Neural cell (in vitro differentiated cells): Measurements from ENCODE around the gene AFDN. TPM values are rescaled to one million over a fixed set of nuclear protein-coding genes. Genes with fewer than 3 reads are reported as not detected.

Experiments used
- H2AFZ ChIP-seq: fragments of 200-600, 300-800 bp; sonication (generic), shearing (Covaris generic); 2 replicates; pipeline ENCODE4 v1.6.0; 2014; ENCODE audit warnings: low read depth, mild to moderate bottlenecking, antibody characterized with exemption, low read length, moderate library complexity
- H3F3A ChIP-seq: fragments of 200-600 bp; shearing (Covaris generic); 2 replicates; pipeline ENCODE4 v1.6.1; 2016; ENCODE audit warnings: mild to moderate bottlenecking, moderate library complexity, mixed read lengths, antibody characterized with exemption, low read length; ENCODE audit not compliant: insufficient read depth, poor library complexity, severe bottlenecking
- H3K27ac ChIP-seq: fragments of 200-600, 300-800 bp; sonication (generic), shearing (Covaris generic); 2 replicates; pipeline ENCODE4 v1.5.1; 2014; ENCODE audit warnings: mild to moderate bottlenecking, low read length, moderate library complexity
- H3K27me3 ChIP-seq: fragments of 300-800, 200-600 bp; sonication (generic), shearing (Covaris generic); 2 replicates; pipeline ENCODE4 v1.6.0; 2014; ENCODE audit warnings: mild to moderate bottlenecking, low read depth, low read length, moderate library complexity; ENCODE audit not compliant: insufficient read depth
- H3K36me3 ChIP-seq: fragments of 300-800, 200-600 bp; sonication (generic), shearing (Covaris generic); 2 replicates; pipeline ENCODE4 v1.5.1; 2014; ENCODE audit warnings: mild to moderate bottlenecking, antibody characterized with exemption, low read length, moderate library complexity; ENCODE audit not compliant: insufficient read depth
- H3K4me2 ChIP-seq: fragments of 300-800, 200-600 bp; sonication (generic), shearing (Covaris generic); 2 replicates; pipeline ENCODE4 v1.6.0; 2014; ENCODE audit warnings: mild to moderate bottlenecking, low read length
- H3K4me3 ChIP-seq: fragments of 300-800, 200-600 bp; sonication (generic), shearing (Covaris generic); 2 replicates; pipeline ENCODE4 v1.5.1; 2014; ENCODE audit warnings: mild to moderate bottlenecking, low read length, moderate library complexity
- H3K79me2 ChIP-seq: fragments of 200-600 bp; shearing (Covaris generic); replicated peaks from 2 replicates; pipeline ENCODE4 v1.6.0; 2014; ENCODE audit warnings: mild to moderate bottlenecking, low read length, moderate library complexity; ENCODE audit not compliant: insufficient read depth
- H3K9ac ChIP-seq: fragments of 300-800, 200-600 bp; sonication (generic), shearing (Covaris generic); 2 replicates; pipeline ENCODE4 v1.6.1; 2016; ENCODE audit warnings: mild to moderate bottlenecking, low read length, mixed read lengths
- H3K9me2 ChIP-seq: fragments of 200-600 bp; shearing (Covaris generic); 2 replicates; pipeline ENCODE4 v1.6.1; 2016; ENCODE audit warnings: mild to moderate bottlenecking, low read length, mixed read lengths; ENCODE audit not compliant: insufficient read depth
- H3K9me3 ChIP-seq: fragments of 200-600, 300-800 bp; sonication (generic), shearing (Covaris generic); 2 replicates; pipeline ENCODE4 v1.6.1; 2016; ENCODE audit warnings: mild to moderate bottlenecking, mixed run types, low read length, moderate library complexity, mixed read lengths
- H4K20me1 ChIP-seq: fragments of 200-600 bp; shearing (Covaris generic); 2 replicates; pipeline ENCODE4 v1.6.1; 2016; ENCODE audit warnings: mild to moderate bottlenecking, mixed run types; ENCODE audit not compliant: insufficient read depth
- EZH2 ChIP-seq: fragments of 200-600, 300-800 bp; shearing (Covaris generic), sonication (generic); IDR thresholded peaks from 2 replicates; pipeline ENCODE4 v1.6.1; 2014; ENCODE audit warnings: antibody characterized with exemption, low read length, borderline replicate concordance, mild to moderate bottlenecking; ENCODE audit not compliant: insufficient read depth, poor library complexity, severe bottlenecking
- MXI1 ChIP-seq: fragments of 450-650 bp; conservative IDR thresholded peaks from 2 replicates; pipeline ENCODE4 v1.6.1; 2014; ENCODE audit warnings: antibody characterized with exemption, mild to moderate bottlenecking; ENCODE audit not compliant: poor library complexity, severe bottlenecking
- POLR2AphosphoS5 ChIP-seq: IDR thresholded peaks from 2 replicates; pipeline ENCODE4 v1.6.1; 2012
- SMC3 ChIP-seq: fragments of 450-650 bp; conservative IDR thresholded peaks from 2 replicates; pipeline ENCODE4 v1.6.1; 2014; ENCODE audit warnings: antibody characterized with exemption, mild to moderate bottlenecking, moderate library complexity; ENCODE audit not compliant: poor library complexity
- TAF1 ChIP-seq: IDR thresholded peaks from 2 replicates; pipeline ENCODE4 v1.6.1; 2012; ENCODE audit warnings: low read depth
- polyA plus RNA-seq: library from polyadenylated mRNA; depleted of rRNA; stranded (reverse); fragments of >200 nt; gene quantifications from 2 replicates; pipeline ENCODE4 v1.2.3, GENCODE V29; 2014
- TF ChIP-seq, protein P1 (sequence below): fragments of 450-650 bp; IDR thresholded peaks from 2 replicates; pipeline ENCODE4 v1.5.1; 2014; ENCODE audit warnings: antibody characterized with exemption, mild to moderate bottlenecking, moderate library complexity; ENCODE audit not compliant: poor library complexity, severe bottlenecking
- TF ChIP-seq, protein P2 (sequence below): IDR thresholded peaks from 2 replicates; pipeline ENCODE4 v1.6.1; 2012; ENCODE audit warnings: borderline replicate concordance

The AFDN gene
- polyA plus RNA-seq, 1 donor from 2014 or later, result 193 TPM

DNA sequence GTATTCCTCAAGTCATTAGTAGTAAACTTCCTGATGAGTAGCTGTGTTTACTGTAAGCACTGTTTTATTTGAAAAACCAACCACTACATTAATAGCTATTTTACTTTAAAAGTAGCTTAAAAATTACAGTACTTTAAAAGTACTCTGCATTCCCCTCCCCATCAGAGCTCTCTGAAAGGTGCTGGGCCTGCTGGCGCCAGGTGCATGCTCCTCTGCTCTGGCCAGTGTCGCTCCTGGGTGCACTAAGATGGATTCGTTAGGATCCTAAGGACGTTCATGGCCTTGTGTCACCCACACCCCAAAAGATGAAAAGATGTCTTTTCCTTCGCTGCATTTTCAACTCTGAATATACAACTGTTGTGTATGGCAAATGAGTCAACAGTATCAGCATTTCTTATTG lies 126.8 kb downstream of the AFDN start:
- Histone ChIP-seq H3K27me3 (no peaks in the 10 kb centered on the region), H3K36me3 (peaks cover 12% of the 10 kb centered on the region), H3F3A (no peaks in the 10 kb centered on the region), H2AFZ (no peak overlapping the region), H3K27ac (no peak overlapping the region), H3K9me2 (no peaks in the 10 kb centered on the region), H3K9ac (no peak overlapping the region), H3K4me3 (no peak overlapping the region), H3K4me2 (no peak overlapping the region), H3K9me3 (no peaks in the 10 kb centered on the region), H3K79me2 (peaks cover 5% of the 10 kb centered on the region), H4K20me1 (no peaks in the 10 kb centered on the region)
- TF ChIP-seq POLR2AphosphoS5 (no peak), EZH2 (no peak), SMC3 (no peak), MXI1 (no peak)
- TF ChIP-seq, protein P1, sequence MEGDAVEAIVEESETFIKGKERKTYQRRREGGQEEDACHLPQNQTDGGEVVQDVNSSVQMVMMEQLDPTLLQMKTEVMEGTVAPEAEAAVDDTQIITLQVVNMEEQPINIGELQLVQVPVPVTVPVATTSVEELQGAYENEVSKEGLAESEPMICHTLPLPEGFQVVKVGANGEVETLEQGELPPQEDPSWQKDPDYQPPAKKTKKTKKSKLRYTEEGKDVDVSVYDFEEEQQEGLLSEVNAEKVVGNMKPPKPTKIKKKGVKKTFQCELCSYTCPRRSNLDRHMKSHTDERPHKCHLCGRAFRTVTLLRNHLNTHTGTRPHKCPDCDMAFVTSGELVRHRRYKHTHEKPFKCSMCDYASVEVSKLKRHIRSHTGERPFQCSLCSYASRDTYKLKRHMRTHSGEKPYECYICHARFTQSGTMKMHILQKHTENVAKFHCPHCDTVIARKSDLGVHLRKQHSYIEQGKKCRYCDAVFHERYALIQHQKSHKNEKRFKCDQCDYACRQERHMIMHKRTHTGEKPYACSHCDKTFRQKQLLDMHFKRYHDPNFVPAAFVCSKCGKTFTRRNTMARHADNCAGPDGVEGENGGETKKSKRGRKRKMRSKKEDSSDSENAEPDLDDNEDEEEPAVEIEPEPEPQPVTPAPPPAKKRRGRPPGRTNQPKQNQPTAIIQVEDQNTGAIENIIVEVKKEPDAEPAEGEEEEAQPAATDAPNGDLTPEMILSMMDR, result no peak

GRCh38 chr6:167954151-167954550 lies 127.4 kb downstream of the AFDN start:
- Histone ChIP-seq H3K36me3 (peaks cover 6% of the 10 kb centered on the region), H3K79me2 (peaks cover 6% of the 10 kb centered on the region), H3K4me2 (no peak overlapping the region), H3K4me3 (no peak overlapping the region), H3K27me3 (no peaks in the 10 kb centered on the region), H4K20me1 (no peaks in the 10 kb centered on the region), H3K9ac (no peak overlapping the region), H3K9me2 (no peaks in the 10 kb centered on the region), H3K9me3 (no peaks in the 10 kb centered on the region), H3K27ac (no peak overlapping the region), H3F3A (no peaks in the 10 kb centered on the region), H2AFZ (no peak overlapping the region)
- TF ChIP-seq, protein P2, sequence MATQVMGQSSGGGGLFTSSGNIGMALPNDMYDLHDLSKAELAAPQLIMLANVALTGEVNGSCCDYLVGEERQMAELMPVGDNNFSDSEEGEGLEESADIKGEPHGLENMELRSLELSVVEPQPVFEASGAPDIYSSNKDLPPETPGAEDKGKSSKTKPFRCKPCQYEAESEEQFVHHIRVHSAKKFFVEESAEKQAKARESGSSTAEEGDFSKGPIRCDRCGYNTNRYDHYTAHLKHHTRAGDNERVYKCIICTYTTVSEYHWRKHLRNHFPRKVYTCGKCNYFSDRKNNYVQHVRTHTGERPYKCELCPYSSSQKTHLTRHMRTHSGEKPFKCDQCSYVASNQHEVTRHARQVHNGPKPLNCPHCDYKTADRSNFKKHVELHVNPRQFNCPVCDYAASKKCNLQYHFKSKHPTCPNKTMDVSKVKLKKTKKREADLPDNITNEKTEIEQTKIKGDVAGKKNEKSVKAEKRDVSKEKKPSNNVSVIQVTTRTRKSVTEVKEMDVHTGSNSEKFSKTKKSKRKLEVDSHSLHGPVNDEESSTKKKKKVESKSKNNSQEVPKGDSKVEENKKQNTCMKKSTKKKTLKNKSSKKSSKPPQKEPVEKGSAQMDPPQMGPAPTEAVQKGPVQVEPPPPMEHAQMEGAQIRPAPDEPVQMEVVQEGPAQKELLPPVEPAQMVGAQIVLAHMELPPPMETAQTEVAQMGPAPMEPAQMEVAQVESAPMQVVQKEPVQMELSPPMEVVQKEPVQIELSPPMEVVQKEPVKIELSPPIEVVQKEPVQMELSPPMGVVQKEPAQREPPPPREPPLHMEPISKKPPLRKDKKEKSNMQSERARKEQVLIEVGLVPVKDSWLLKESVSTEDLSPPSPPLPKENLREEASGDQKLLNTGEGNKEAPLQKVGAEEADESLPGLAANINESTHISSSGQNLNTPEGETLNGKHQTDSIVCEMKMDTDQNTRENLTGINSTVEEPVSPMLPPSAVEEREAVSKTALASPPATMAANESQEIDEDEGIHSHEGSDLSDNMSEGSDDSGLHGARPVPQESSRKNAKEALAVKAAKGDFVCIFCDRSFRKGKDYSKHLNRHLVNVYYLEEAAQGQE, result no peak
- TF ChIP-seq EZH2 (no peak), POLR2AphosphoS5 (no peak), SMC3 (no peak), TAF1 (no peak)
- TF ChIP-seq, protein P1, result no peak
